ENCODE results near the gene TGIF2. TPM values are rescaled to one million over a fixed set of nuclear protein-coding genes. Genes with fewer than 3 reads are reported as not detected.

Gene TGIF2
- total and polyA plus RNA-seq, 2 of the 13 experiments (the other 11 are each of a cell fraction or from before 2014, with no cell fraction given): 41.3 to 53.9 TPM

DNA sequence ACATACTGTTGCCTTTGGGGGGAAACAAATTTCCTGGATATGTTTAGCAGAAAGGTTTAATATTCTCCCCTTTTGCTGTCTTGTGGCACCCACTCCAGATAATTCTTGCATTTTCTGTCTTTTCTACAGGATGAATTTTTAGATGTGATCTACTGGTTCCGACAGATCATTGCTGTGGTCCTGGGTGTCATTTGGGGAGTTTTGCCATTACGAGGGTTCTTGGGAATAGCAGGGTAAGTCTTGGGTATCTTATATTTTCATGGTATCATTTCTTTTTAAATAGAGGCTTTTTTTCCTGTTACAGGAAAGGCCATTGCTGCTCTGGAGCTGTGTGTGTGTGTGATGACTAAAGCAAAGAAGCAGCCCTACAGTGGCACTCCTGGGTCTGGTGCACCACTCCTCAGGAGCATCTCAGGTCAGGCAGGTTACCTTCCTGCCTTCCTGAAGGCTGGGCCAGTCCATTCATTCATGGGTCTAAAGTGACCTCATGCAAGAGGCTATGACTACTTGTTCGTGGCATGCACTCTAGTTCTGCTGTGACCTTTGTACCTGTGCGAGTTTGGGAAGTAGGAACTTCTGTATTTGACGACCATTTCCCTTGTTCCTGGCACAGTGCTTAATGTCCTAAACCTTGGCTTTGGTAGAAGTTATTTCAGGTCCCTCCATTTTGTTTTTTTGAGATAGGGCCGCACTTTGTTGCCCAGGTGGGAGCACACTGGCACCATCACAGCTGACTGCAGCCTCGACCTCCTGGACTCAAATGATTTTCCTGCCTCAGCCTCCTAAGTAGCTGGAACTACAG lies 34.4 kb downstream of the TGIF2 start (continued):
- TF ChIP-seq, protein P1, sequence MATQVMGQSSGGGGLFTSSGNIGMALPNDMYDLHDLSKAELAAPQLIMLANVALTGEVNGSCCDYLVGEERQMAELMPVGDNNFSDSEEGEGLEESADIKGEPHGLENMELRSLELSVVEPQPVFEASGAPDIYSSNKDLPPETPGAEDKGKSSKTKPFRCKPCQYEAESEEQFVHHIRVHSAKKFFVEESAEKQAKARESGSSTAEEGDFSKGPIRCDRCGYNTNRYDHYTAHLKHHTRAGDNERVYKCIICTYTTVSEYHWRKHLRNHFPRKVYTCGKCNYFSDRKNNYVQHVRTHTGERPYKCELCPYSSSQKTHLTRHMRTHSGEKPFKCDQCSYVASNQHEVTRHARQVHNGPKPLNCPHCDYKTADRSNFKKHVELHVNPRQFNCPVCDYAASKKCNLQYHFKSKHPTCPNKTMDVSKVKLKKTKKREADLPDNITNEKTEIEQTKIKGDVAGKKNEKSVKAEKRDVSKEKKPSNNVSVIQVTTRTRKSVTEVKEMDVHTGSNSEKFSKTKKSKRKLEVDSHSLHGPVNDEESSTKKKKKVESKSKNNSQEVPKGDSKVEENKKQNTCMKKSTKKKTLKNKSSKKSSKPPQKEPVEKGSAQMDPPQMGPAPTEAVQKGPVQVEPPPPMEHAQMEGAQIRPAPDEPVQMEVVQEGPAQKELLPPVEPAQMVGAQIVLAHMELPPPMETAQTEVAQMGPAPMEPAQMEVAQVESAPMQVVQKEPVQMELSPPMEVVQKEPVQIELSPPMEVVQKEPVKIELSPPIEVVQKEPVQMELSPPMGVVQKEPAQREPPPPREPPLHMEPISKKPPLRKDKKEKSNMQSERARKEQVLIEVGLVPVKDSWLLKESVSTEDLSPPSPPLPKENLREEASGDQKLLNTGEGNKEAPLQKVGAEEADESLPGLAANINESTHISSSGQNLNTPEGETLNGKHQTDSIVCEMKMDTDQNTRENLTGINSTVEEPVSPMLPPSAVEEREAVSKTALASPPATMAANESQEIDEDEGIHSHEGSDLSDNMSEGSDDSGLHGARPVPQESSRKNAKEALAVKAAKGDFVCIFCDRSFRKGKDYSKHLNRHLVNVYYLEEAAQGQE (IDR thresholded peaks at IDR 0.05; ENCODE audit: borderline replicate concordance in 1 of 2, low read depth in 1 of 2, low read length in 2 of 2): peak in 1 of 2 experiments; percentile 36; a peak in 1 of 4 replicates
- TF ChIP-seq, protein P2, sequence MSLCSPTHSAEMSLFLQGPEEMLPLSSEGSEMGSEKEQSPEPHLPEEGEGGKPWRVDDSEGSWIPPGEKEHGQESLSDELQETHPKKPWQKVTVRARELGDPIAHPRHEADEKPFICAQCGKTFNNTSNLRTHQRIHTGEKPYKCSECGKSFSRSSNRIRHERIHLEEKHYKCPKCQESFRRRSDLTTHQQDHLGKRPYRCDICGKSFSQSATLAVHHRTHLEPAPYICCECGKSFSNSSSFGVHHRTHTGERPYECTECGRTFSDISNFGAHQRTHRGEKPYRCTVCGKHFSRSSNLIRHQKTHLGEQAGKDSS (CRISPR knock-in tag; IDR thresholded peaks at IDR 0.05; ENCODE audit: borderline replicate concordance, low read depth): no peak; the same call in 1 of the 2 replicates
- TF ChIP-seq, protein P3, sequence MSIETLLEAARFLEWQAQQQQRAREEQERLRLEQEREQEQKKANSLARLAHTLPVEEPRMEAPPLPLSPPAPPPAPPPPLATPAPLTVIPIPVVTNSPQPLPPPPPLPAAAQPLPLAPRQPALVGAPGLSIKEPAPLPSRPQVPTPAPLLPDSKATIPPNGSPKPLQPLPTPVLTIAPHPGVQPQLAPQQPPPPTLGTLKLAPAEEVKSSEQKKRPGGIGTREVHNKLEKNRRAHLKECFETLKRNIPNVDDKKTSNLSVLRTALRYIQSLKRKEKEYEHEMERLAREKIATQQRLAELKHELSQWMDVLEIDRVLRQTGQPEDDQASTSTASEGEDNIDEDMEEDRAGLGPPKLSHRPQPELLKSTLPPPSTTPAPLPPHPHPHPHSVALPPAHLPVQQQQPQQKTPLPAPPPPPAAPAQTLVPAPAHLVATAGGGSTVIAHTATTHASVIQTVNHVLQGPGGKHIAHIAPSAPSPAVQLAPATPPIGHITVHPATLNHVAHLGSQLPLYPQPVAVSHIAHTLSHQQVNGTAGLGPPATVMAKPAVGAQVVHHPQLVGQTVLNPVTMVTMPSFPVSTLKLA (IDR thresholded peaks at IDR 0.05): 0 out of 2 replicates have a peak, but pooled peaks have one; percentile 26
- TF ChIP-seq, protein P4, sequence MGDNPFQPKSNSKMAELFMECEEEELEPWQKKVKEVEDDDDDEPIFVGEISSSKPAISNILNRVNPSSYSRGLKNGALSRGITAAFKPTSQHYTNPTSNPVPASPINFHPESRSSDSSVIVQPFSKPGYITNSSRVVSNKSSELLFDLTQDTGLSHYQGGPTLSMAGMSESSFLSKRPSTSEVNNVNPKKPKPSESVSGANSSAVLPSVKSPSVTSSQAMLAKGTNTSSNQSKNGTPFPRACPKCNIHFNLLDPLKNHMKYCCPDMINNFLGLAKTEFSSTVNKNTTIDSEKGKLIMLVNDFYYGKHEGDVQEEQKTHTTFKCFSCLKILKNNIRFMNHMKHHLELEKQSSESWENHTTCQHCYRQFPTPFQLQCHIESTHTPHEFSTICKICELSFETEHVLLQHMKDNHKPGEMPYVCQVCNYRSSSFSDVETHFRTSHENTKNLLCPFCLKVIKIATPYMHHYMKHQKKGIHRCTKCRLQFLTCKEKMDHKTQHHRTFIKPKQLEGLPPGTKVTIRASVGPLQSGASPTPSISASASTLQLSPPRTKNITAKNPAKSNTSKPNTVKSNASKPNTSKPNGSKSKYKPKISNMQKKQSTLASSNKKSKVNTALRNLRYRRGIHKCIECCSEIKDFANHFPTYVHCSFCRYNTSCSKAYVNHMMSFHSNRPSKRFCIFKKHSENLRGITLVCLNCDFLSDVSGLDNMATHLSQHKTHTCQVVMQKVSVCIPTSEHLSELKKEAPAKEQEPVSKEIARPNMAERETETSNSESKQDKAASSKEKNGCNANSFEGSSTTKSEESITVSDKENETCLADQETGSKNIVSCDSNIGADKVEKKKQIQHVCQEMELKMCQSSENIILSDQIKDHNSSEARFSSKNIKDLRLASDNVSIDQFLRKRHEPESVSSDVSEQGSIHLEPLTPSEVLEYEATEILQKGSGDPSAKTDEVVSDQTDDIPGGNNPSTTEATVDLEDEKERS (CRISPR knock-in tag; IDR thresholded peaks at IDR 0.05): 0 out of 2 replicates have a peak, but pooled peaks have one; percentile 31
- TF ChIP-seq, protein P5, sequence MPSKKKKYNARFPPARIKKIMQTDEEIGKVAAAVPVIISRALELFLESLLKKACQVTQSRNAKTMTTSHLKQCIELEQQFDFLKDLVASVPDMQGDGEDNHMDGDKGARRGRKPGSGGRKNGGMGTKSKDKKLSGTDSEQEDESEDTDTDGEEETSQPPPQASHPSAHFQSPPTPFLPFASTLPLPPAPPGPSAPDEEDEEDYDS (CRISPR knock-in tag; IDR thresholded peaks at IDR 0.05): peak; percentile 73; the same call in 1 of the 2 replicates
- TF ChIP-seq SRF (IDR thresholded peaks at IDR 0.05; ENCODE audit: low read depth, low read length) (no peak; the same call in 1 of the 2 replicates), NCOR1 (IDR thresholded peaks at IDR 0.05; ENCODE audit: borderline replicate concordance, low read length) (peak; percentile 80; the same call in 1 of the 2 replicates), CENPX (CRISPR knock-in tag; IDR thresholded peaks at IDR 0.05) (no peak), RXRA (CRISPR knock-in tag; IDR thresholded peaks at IDR 0.05) (peak; percentile 96)
- TF ChIP-seq, protein P6, sequence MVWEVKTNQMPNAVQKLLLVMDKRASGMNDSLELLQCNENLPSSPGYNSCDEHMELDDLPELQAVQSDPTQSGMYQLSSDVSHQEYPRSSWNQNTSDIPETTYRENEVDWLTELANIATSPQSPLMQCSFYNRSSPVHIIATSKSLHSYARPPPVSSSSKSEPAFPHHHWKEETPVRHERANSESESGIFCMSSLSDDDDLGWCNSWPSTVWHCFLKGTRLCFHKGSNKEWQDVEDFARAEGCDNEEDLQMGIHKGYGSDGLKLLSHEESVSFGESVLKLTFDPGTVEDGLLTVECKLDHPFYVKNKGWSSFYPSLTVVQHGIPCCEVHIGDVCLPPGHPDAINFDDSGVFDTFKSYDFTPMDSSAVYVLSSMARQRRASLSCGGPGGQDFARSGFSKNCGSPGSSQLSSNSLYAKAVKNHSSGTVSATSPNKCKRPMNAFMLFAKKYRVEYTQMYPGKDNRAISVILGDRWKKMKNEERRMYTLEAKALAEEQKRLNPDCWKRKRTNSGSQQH (CRISPR knock-in tag; IDR thresholded peaks at IDR 0.05; ENCODE audit: low read depth): peak; percentile 99
- TF ChIP-seq, protein P7, sequence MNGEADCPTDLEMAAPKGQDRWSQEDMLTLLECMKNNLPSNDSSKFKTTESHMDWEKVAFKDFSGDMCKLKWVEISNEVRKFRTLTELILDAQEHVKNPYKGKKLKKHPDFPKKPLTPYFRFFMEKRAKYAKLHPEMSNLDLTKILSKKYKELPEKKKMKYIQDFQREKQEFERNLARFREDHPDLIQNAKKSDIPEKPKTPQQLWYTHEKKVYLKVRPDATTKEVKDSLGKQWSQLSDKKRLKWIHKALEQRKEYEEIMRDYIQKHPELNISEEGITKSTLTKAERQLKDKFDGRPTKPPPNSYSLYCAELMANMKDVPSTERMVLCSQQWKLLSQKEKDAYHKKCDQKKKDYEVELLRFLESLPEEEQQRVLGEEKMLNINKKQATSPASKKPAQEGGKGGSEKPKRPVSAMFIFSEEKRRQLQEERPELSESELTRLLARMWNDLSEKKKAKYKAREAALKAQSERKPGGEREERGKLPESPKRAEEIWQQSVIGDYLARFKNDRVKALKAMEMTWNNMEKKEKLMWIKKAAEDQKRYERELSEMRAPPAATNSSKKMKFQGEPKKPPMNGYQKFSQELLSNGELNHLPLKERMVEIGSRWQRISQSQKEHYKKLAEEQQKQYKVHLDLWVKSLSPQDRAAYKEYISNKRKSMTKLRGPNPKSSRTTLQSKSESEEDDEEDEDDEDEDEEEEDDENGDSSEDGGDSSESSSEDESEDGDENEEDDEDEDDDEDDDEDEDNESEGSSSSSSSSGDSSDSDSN (CRISPR knock-in tag; IDR thresholded peaks at IDR 0.05): peak; percentile 53
